SK-N-SH (cell line): ENCODE data around the gene JAM2. TPM values are rescaled to one million over a fixed set of nuclear protein-coding genes. Genes with fewer than 3 reads are reported as not detected.

Experiments used
- CTCF ChIA-PET: fragments of 300-600, 350-600 bp; formaldehyde crosslinking; extraction: SDS; loops from one replicate; lab custom pipeline; 2021; lab: Yijun Ruan, JAX
- POLR2A ChIA-PET: fragments of 350-600 bp; sonication (Branson Sonifier 250); formaldehyde crosslinking; extraction: SDS; loops from one replicate; lab custom pipeline; 2020; ENCODE audit warnings: antibody characterized with exemption, inconsistent platforms; lab: Yijun Ruan, JAX
- DNase-seq: peaks from one replicate; pipeline ENCODE4 v3.0.0; 2012
- H2AFZ ChIP-seq: fragments of 200-600 bp; sonication (generic); 2 replicates; pipeline ENCODE4 v1.8.1; 2016; ENCODE audit warnings: antibody characterized with exemption, mild to moderate bottlenecking, low read depth
- H3F3A ChIP-seq: fragments of 200-600 bp; sonication (generic); replicated peaks from 2 replicates; pipeline ENCODE3; 2016; ENCODE audit warnings: antibody characterized with exemption, mild to moderate bottlenecking; ENCODE audit not compliant: insufficient read depth
- H3K27ac ChIP-seq, 2 experiments: fragments of 200-500 bp in 1 of 2; fragments of 200-600 bp in 1 of 2; sonication (Bioruptor generic) in 1 of 2; sonication (generic), shearing (Covaris generic) in 1 of 2; 2 replicates each; pipeline versions ENCODE4 v1.5.1 to v1.6.1; 2014 to 2016; ENCODE audit warnings: low read depth in 2 of 2, inconsistent platforms in 1 of 2, low read length in 1 of 2, mild to moderate bottlenecking in 1 of 2, mixed read lengths in 1 of 2
- H3K27me3 ChIP-seq: fragments of 200-600 bp; sonication (generic), shearing (Covaris generic); 2 replicates; pipeline ENCODE4 v1.6.1; 2016; ENCODE audit warnings: mixed run types; ENCODE audit not compliant: insufficient read depth
- H3K36me3 ChIP-seq, 2 experiments: fragments of 200-500 bp in 1 of 2; fragments of 200-600 bp in 1 of 2; sonication (Bioruptor generic) in 1 of 2; sonication (generic) in 1 of 2; replicated peaks in 1 of 2; 2 replicates each; pipeline versions ENCODE3 to v1.5.1; 2014 to 2016; ENCODE audit warnings: low read length in 1 of 2, mild to moderate bottlenecking in 1 of 2; ENCODE audit not compliant: insufficient read depth in 2 of 2, control insufficient read depth in 1 of 2
- H3K4me1 ChIP-seq, 2 experiments: fragments of 200-500 bp in 1 of 2; fragments of 200-600 bp in 1 of 2; sonication (Bioruptor generic) in 1 of 2; sonication (generic), shearing (Covaris generic) in 1 of 2; 2 replicates each; pipeline versions ENCODE4 v1.5.1 to v1.6.1; 2014 to 2016; ENCODE audit warnings: low read depth in 1 of 2, low read length in 1 of 2, mixed run types in 1 of 2; ENCODE audit not compliant: insufficient read depth in 2 of 2, control insufficient read depth in 1 of 2
- H3K4me2 ChIP-seq: fragments of 200-600 bp; sonication (generic), shearing (Covaris generic); 2 replicates; pipeline ENCODE4 v1.6.1; 2017; ENCODE audit warnings: mixed run types
- H3K4me3 ChIP-seq, 2 experiments: fragments of 200-500 bp in 1 of 2; fragments of 200-600 bp in 1 of 2; sonication (Bioruptor generic) in 1 of 2; sonication (generic), shearing (Covaris generic) in 1 of 2; 2 replicates each; pipeline versions ENCODE4 v1.5.1 to v1.8.1; 2014 to 2016; ENCODE audit warnings: low read depth in 2 of 2, inconsistent platforms in 1 of 2, low read length in 1 of 2, mild to moderate bottlenecking in 1 of 2, mixed read lengths in 1 of 2, moderate library complexity in 1 of 2
- H3K79me2 ChIP-seq: fragments of 200-600 bp; sonication (generic); 2 replicates; pipeline ENCODE4 v1.8.1; 2017; ENCODE audit warnings: mild to moderate bottlenecking; ENCODE audit not compliant: insufficient read depth
- H3K9ac ChIP-seq: fragments of 200-600 bp; sonication (generic); 2 replicates; pipeline ENCODE4 v1.6.1; 2017; ENCODE audit warnings: mixed run types
- H3K9me2 ChIP-seq: fragments of 200-600 bp; sonication (generic); 2 replicates; pipeline ENCODE4 v1.6.1; 2017; ENCODE audit warnings: mixed run types
- H3K9me3 ChIP-seq: fragments of 200-600 bp; sonication (generic); 2 replicates; pipeline ENCODE4 v1.6.1; 2017; ENCODE audit warnings: mixed run types, mild to moderate bottlenecking, moderate library complexity
- H4K20me1 ChIP-seq: fragments of 200-600 bp; sonication (generic); 2 replicates; pipeline ENCODE4 v1.6.1; 2017; ENCODE audit warnings: mild to moderate bottlenecking, mixed run types; ENCODE audit not compliant: insufficient read depth
- CHD2 ChIP-seq: fragments of 150-350 bp; IDR thresholded peaks from 2 replicates; pipeline ENCODE4 v1.6.1; 2018; ENCODE audit warnings: low read length; ENCODE audit not compliant: partially characterized antibody
- ELF1 ChIP-seq: IDR thresholded peaks from 2 replicates; pipeline ENCODE4 v1.4.0; 2012
- EP300 ChIP-seq, 2 experiments: IDR thresholded peaks; 2 replicates each; pipeline versions ENCODE4 v1.4.0 to v1.6.1; 2012; ENCODE audit warnings: borderline replicate concordance in 1 of 2, low read depth in 1 of 2, low read length in 1 of 2
- GATA2 ChIP-seq: sonication (generic); formaldehyde crosslinking; IDR thresholded peaks from 2 replicates; pipeline ENCODE4 v1.5.0; 2020; ENCODE audit warnings: mild to moderate bottlenecking, missing genetic modification reagents
- JUND ChIP-seq: IDR thresholded peaks from 2 replicates; pipeline ENCODE4 v1.4.0; 2012
- MEF2A ChIP-seq: IDR thresholded peaks from 2 replicates; pipeline ENCODE4 v1.4.0; 2012; ENCODE audit warnings: low read depth, borderline replicate concordance
- MXI1 ChIP-seq: IDR thresholded peaks from 2 replicates; pipeline ENCODE4 v1.6.1; 2012; ENCODE audit warnings: mild to moderate bottlenecking, low read depth, low read length, improper control_type of control experiment
- POLR2AphosphoS5 ChIP-seq: IDR thresholded peaks from 2 replicates; pipeline ENCODE4 v1.6.1; 2012; ENCODE audit warnings: low read depth, low read length
- RCOR1 ChIP-seq: fragments of 150-350 bp; IDR thresholded peaks from 2 replicates; pipeline ENCODE4 v1.6.1; 2017; ENCODE audit warnings: antibody characterized with exemption, low read length
- RXRA ChIP-seq: IDR thresholded peaks from 2 replicates; pipeline ENCODE4 v1.4.0; 2012; ENCODE audit warnings: low read depth, mild to moderate bottlenecking, borderline replicate concordance
- YY1 ChIP-seq: IDR thresholded peaks from 2 replicates; pipeline ENCODE4 v1.4.0; 2012; ENCODE audit warnings: low read depth, mild to moderate bottlenecking
- WGBS: methylation state at CpG from one replicate; pipeline ENCODE4 v1.1.6; 2017; ENCODE audit warnings: low lambda C conversion rate; 5-methylcytosine and 5-hydroxymethylcytosine counted together
- polyA plus RNA-seq, 3 experiments: library from polyadenylated mRNA; depleted of rRNA; stranded (reverse); fragments of >200 nt; gene quantifications; 2 replicates each; pipeline ENCODE4 v1.2.3, GENCODE V29; 2012
- TF ChIP-seq, protein P1 (sequence below): IDR thresholded peaks from 2 replicates; pipeline ENCODE4 v1.4.0; 2012; ENCODE audit warnings: low read depth
- TF ChIP-seq, protein P2 (sequence below): IDR thresholded peaks from 2 replicates; pipeline ENCODE4 v1.6.1; 2012; ENCODE audit warnings: mild to moderate bottlenecking, low read depth, low read length, moderate library complexity
- TF ChIP-seq, protein P3 (sequence below): IDR thresholded peaks from 2 replicates; pipeline ENCODE4 v1.4.0; 2012; ENCODE audit warnings: low read depth, borderline replicate concordance
- TF ChIP-seq, protein P4 (sequence below): fragments of 150-350 bp; IDR thresholded peaks from 2 replicates; pipeline ENCODE4 v1.6.1; 2017; ENCODE audit warnings: antibody characterized with exemption, low read length, low read depth, borderline replicate concordance
- TF ChIP-seq, protein P5 (sequence below): fragments of 150-350 bp; IDR thresholded peaks from 2 replicates; pipeline ENCODE4 v1.6.1; 2016; ENCODE audit warnings: mild to moderate bottlenecking, low read depth, low read length

Gene JAM2, protein sequence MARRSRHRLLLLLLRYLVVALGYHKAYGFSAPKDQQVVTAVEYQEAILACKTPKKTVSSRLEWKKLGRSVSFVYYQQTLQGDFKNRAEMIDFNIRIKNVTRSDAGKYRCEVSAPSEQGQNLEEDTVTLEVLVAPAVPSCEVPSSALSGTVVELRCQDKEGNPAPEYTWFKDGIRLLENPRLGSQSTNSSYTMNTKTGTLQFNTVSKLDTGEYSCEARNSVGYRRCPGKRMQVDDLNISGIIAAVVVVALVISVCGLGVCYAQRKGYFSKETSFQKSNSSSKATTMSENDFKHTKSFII
- polyA plus RNA-seq (2012; rRNA removed): 8.3 and 8.4 TPM in 2 replicates
- polyA plus RNA-seq (2012; cell fraction: cytosol; rRNA removed): 9.1 and 9.3 TPM in 2 replicates
- polyA plus RNA-seq (2012; cell fraction: nucleus; rRNA removed): 4.8 and 8.1 TPM in 2 replicates

DNA sequence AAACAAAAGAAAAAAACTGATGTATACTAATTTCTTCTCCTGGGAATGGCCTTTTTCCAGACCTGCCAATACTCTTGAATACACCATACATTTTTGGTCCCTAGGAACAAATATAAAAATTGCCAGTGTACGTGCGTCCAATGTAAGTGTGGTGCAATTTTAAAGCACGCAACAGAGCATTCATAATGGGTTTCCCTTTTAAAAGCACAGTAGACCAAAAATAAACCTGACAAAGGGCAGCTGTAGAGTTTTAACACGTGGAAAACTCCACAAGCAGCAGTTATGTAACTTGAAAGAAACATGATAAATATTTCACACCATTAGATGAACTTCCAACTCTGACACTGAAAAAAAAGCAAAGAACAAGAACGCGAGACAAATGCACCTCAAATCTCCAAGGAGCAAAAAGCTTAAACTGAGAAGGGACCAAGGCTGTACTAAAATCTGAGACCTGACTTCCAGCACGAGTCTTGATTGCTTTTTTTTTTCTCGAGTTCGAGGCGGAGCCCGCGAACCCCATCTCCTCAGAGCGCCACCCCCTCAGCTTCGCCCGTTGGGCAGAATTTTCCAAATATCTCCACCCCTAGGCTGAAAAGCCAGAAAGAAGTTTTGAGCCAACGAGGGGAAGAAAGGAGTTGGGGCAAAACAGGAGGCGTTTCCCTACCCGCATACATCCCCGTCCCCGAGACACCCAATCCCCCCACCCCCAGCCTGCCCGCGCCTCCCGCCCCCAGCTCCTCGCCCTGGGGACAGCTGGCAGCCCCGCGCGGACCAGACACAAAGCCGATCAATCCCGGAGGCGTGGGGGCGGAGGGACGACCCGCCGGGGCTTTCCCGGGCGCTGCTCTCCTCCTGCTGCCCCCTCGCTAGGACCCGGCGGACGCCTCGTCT lies at the start of gene JAM2:
Gene JAM2 (plus strand): TSS at position 599 of the 891 bp plus-strand sequence. CDS start 564 bp downstream, outside the sequence.
- Histone ChIP-seq H2AFZ (peak within 1 kb of the TSS; percentile 94), H3K9me2 (no peaks in the 10 kb centered on the region), H4K20me1 (no peaks in the 10 kb centered on the region), H3K9me3 (no peaks in the 10 kb centered on the region), H3K27me3 (no peaks in the 10 kb centered on the region), H3K4me1 (peaks cover 6 to 7% of the 10 kb centered on the region in 2 experiments; a peak in 2 of 4 replicates)
- WGBS: 17% methylated on average over 22 of the region's 41 CpGs
- TF ChIP-seq, protein P1, sequence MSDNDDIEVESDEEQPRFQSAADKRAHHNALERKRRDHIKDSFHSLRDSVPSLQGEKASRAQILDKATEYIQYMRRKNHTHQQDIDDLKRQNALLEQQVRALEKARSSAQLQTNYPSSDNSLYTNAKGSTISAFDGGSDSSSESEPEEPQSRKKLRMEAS: 0 out of 2 replicates have a peak, but pooled peaks have one; percentile 19
- no peak for TF ChIP-seq MXI1
- no peak for TF ChIP-seq RXRA
- no peak for TF ChIP-seq EP300 (IDR thresholded peaks at IDR 0.05; ENCODE audit: borderline replicate concordance in 1 of 2, low read depth in 1 of 2, low read length in 1 of 2)
- TF ChIP-seq, all 33 proteins: peak for 1
- no peaks in the 10 kb centered on the region for H3K36me3 ChIP-seq
- no peaks in the 10 kb centered on the region for H3K79me2 ChIP-seq
- H3K4me2 ChIP-seq: peak within 1 kb of the TSS; percentile 87
- peak; percentile 83 for DNase-seq
- peak within 1 kb of the TSS; percentile 48 to 64; a peak in 3 of 4 replicates for H3K27ac ChIP-seq
- peak within 1 kb of the TSS; percentile 80 for H3K9ac ChIP-seq
- H3K4me3 ChIP-seq: peak within 1 kb of the TSS; percentile 81 to 85
- ChIA-PET POLR2A (interaction anchor here (0.6 kb wide), 1 partner anchor 888 kb away, joined by 4 read pairs; no protein-coding TSS in a partner anchor), CTCF (interaction anchor here (0.8 to 4.0 kb wide), 4 partner anchors 28 to 70 kb away, joined by 3 to 40 read pairs (median 4); no protein-coding TSS in a partner anchor)
- peaks cover 6% of the 10 kb centered on the region for H3F3A ChIP-seq

DNA sequence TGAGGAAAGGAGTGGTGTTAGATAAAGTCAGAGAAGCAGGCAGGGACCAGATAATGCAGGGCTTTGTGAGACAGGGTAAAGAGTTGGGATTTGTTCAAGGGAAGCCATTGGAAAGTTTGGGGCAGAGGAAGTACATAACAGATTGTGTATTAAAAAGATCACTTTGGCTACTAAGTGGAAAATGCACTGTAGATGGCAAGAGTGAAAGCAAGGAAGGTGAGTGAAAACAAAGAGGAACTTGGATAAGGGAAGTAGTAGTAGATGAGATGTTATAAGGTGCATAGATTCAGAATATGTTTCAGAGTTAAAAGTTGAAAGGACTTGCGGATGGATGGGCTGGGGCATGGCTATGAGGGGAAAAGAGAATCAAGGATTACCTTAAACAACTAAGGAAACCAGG lies 49.2 kb upstream of the JAM2 start:
- WGBS: 92% methylated on average over 1 of the region's 1 CpG
- ChIA-PET CTCF (no interaction called here), POLR2A (no interaction called here)
- TF ChIP-seq ELF1 (no peak), YY1 (no peak), JUND (no peak), POLR2AphosphoS5 (no peak), GATA2 (no peak), CHD2 (no peak), MEF2A (no peak), RCOR1 (no peak)
- TF ChIP-seq, protein P2, sequence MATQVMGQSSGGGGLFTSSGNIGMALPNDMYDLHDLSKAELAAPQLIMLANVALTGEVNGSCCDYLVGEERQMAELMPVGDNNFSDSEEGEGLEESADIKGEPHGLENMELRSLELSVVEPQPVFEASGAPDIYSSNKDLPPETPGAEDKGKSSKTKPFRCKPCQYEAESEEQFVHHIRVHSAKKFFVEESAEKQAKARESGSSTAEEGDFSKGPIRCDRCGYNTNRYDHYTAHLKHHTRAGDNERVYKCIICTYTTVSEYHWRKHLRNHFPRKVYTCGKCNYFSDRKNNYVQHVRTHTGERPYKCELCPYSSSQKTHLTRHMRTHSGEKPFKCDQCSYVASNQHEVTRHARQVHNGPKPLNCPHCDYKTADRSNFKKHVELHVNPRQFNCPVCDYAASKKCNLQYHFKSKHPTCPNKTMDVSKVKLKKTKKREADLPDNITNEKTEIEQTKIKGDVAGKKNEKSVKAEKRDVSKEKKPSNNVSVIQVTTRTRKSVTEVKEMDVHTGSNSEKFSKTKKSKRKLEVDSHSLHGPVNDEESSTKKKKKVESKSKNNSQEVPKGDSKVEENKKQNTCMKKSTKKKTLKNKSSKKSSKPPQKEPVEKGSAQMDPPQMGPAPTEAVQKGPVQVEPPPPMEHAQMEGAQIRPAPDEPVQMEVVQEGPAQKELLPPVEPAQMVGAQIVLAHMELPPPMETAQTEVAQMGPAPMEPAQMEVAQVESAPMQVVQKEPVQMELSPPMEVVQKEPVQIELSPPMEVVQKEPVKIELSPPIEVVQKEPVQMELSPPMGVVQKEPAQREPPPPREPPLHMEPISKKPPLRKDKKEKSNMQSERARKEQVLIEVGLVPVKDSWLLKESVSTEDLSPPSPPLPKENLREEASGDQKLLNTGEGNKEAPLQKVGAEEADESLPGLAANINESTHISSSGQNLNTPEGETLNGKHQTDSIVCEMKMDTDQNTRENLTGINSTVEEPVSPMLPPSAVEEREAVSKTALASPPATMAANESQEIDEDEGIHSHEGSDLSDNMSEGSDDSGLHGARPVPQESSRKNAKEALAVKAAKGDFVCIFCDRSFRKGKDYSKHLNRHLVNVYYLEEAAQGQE: no peak
- TF ChIP-seq, protein P3, sequence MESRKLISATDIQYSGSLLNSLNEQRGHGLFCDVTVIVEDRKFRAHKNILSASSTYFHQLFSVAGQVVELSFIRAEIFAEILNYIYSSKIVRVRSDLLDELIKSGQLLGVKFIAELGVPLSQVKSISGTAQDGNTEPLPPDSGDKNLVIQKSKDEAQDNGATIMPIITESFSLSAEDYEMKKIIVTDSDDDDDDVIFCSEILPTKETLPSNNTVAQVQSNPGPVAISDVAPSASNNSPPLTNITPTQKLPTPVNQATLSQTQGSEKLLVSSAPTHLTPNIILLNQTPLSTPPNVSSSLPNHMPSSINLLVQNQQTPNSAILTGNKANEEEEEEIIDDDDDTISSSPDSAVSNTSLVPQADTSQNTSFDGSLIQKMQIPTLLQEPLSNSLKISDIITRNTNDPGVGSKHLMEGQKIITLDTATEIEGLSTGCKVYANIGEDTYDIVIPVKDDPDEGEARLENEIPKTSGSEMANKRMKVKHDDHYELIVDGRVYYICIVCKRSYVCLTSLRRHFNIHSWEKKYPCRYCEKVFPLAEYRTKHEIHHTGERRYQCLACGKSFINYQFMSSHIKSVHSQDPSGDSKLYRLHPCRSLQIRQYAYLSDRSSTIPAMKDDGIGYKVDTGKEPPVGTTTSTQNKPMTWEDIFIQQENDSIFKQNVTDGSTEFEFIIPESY: no peak
- TF ChIP-seq, protein P4, sequence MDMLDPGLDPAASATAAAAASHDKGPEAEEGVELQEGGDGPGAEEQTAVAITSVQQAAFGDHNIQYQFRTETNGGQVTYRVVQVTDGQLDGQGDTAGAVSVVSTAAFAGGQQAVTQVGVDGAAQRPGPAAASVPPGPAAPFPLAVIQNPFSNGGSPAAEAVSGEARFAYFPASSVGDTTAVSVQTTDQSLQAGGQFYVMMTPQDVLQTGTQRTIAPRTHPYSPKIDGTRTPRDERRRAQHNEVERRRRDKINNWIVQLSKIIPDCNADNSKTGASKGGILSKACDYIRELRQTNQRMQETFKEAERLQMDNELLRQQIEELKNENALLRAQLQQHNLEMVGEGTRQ: no peak
- TF ChIP-seq, protein P5, sequence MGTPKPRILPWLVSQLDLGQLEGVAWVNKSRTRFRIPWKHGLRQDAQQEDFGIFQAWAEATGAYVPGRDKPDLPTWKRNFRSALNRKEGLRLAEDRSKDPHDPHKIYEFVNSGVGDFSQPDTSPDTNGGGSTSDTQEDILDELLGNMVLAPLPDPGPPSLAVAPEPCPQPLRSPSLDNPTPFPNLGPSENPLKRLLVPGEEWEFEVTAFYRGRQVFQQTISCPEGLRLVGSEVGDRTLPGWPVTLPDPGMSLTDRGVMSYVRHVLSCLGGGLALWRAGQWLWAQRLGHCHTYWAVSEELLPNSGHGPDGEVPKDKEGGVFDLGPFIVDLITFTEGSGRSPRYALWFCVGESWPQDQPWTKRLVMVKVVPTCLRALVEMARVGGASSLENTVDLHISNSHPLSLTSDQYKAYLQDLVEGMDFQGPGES: no peak

More for the DNA sequence above, 49.2 kb upstream of the JAM2 start:
- no peak overlapping the region for H3K4me2 ChIP-seq
- no peaks in the 10 kb centered on the region for H3K9me2 ChIP-seq
- H2AFZ ChIP-seq: no peak overlapping the region
- H3K36me3 ChIP-seq: peaks cover 65 to 84% of the 10 kb centered on the region in 2 experiments
- H3K9ac ChIP-seq: no peak overlapping the region
- H3F3A ChIP-seq: no peaks in the 10 kb centered on the region
- no peaks in the 10 kb centered on the region for H4K20me1 ChIP-seq
- no peaks in the 10 kb centered on the region for H3K4me1 ChIP-seq
- H3K27me3 ChIP-seq: no peaks in the 10 kb centered on the region
- no peak overlapping the region for H3K4me3 ChIP-seq
- H3K9me3 ChIP-seq: no peaks in the 10 kb centered on the region
- no peak for DNase-seq
- no peak overlapping the region for H3K27ac ChIP-seq
- no peaks in the 10 kb centered on the region for H3K79me2 ChIP-seq
